Astrocyte of the cerebellum (primary cell): ENCODE data around the gene GALT.

ENCODE experiments used
- DNase-seq: peaks from one replicate; pipeline ENCODE4 v3.0.0-alpha.2; 2011; ENCODE audit warnings: low read depth
- H3K4me3 ChIP-seq: 2 replicates; pipeline ENCODE4 v1.5.1; 2011; ENCODE audit warnings: mild to moderate bottlenecking, low read depth, low read length, moderate library complexity
- CTCF ChIP-seq: IDR thresholded peaks from 2 replicates; pipeline ENCODE4 v1.5.1; 2012; ENCODE audit warnings: low read length, low read depth, moderate library complexity, mild to moderate bottlenecking; ENCODE audit errors: missing control alignments
- in situ Hi-C: cut with HindIII; loops from 2 replicates; pipeline ENCODE4 v1.10.0; 2017; ENCODE audit warnings: low sequenced_read_pairs

GALT gene

GRCh38 chr9:34644766-34645314 is 1.6 kb upstream of the GALT start:
- TF ChIP-seq CTCF: no peak
- DNase-seq: no peak
- H3K4me3 ChIP-seq: no peak overlapping the region
- in situ Hi-C loops: no loop called here

- in situ Hi-C loops: no loop called here
- TF ChIP-seq CTCF: no peak
- peak overlapping the region; percentile 54 for H3K4me3 ChIP-seq
- DNase-seq: no peak
These were observed 569 bp downstream of the GALT start for GRCh38 chr9:34647084-34647403.

GRCh38 chr9:34647651-34648050 is 1.2 kb downstream of the GALT start:
- in situ Hi-C loops: no loop called here
- peak overlapping the region; percentile 54 for H3K4me3 ChIP-seq
- no peak for DNase-seq
- TF ChIP-seq CTCF: no peak

- TF ChIP-seq CTCF: no peak
- in situ Hi-C loops: no loop called here
- no peak overlapping the region for H3K4me3 ChIP-seq
- no peak for DNase-seq
These were observed 2.2 kb downstream of the GALT start for GRCh38 chr9:34648673-34649072.

- H3K4me3 ChIP-seq: no peak overlapping the region
- in situ Hi-C loops: no loop called here
These were observed 4.3 kb downstream of the GALT start for GRCh38 chr9:34650816-34651215.

GRCh38 chr9:34651321-34651720 is 4.8 kb downstream of the GALT start:
- DNase-seq: peak; percentile 23
- in situ Hi-C loops: no loop called here
- no peak for TF ChIP-seq CTCF
- peak overlapping the region; percentile 35 for H3K4me3 ChIP-seq

More at GRCh38 chr9:34650816-34651215, 4.3 kb downstream of the GALT start:
- TF ChIP-seq CTCF: no peak
- DNase-seq: peak; percentile 31
